HG03460 (cell line): ENCODE results near the gene AP4M1.

Source experiments
- ATAC-seq: cut with Tn5 transposase; IDR thresholded peaks from one replicate; pipeline ENCODE4 v1.9.1; 2021; ENCODE audit not compliant: unreplicated experiment

Gene AP4M1

DNA sequence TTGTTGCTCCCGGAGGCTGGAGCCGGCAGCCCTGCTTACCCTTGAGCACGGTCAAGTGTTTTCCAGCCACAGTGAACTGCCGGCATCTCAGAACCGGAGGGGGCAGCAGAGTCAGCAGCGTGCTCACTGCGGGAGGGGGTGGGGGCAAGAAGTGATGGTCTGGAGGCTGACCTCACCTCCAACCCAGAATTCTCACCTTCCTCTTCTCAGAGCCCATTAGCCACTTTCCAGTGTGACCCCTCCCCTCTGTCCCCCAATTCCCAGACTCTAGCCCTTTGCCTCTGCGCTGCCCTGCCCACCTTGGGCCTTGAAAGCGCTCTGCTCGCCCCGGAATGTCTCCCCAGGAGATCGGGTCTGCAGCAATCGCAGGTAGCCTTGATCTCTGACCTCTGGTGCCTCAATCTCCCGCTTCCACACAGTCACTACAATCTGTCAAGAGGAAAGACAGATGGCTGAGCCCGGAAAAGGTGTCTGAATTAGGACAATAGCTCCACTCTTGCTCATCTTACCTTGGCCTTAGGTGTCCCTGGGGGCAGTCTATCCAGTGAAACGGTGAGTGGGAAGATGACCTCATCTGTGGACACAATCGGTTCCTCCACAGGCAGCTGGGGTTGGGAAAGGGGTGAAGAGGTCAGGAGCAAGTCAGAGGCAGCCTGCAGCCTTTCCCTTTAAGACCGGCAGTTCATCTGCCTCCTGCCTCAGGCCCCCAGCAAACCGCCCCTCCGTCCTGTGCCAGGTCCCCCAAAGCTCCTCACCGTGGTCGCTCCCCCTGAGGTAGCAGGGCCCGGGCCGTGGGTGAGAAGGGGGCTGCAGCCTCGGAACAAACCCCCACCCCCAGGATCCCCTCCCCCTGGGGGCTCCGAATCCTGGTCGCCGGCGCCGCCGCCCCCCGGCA lies 56.1 kb downstream of the AP4M1 start:
- ATAC-seq = no peak
